ENCODE results near the gene CDCA4. TPM values are rescaled to one million over a fixed set of nuclear protein-coding genes. Genes with fewer than 3 reads are reported as not detected.

Gene CDCA4
- total and polyA plus RNA-seq, 2 experiments from 2014 or later = 13.6 to 17.1 TPM

DNA sequence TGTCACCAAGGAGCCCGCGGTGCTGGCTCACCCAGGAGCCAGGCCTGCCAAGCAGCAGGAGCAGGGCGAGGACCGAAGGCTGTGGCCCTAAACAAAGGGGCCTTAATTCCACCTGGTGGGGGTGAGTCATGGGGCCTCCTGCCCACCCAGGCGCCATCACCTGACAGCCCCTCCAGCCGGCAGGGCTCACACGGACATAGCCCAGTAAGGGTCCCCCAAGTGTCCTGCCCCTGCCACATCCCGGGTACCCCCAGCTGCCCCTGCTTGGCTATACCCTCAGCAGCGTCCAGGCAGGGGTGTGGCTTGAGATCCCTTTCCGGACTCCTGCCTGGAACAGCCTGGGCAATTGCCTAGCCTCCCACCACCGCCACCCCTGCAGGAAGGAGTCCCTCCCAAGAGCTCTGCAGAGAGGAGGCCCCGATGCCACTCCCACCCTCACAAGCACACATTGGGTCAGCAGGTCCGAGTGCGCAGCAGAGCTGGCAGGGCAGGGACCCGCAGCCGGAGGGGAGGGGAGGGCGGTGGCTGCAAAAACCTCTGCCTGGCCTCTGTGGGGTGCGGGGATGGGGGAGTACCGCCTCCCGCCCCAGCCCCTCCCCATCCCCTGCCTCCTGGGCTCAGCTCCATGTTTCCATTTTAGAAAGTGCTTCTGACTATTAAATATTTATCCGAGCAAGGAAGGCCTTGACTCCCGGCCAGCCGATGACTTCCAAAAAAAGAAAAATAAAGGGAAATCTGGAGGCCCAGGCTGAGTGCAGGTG is 47.3 kb downstream of the CDCA4 start:
- TF ChIP-seq EZH2phosphoT487 (IDR thresholded peaks at IDR 0.05; ENCODE audit: low read depth, severe bottlenecking, unreplicated experiment) (no peak), EZH2 (IDR thresholded peaks at IDR 0.05; ENCODE audit: borderline replicate concordance) (no peak)
- TF ChIP-seq, protein P1, sequence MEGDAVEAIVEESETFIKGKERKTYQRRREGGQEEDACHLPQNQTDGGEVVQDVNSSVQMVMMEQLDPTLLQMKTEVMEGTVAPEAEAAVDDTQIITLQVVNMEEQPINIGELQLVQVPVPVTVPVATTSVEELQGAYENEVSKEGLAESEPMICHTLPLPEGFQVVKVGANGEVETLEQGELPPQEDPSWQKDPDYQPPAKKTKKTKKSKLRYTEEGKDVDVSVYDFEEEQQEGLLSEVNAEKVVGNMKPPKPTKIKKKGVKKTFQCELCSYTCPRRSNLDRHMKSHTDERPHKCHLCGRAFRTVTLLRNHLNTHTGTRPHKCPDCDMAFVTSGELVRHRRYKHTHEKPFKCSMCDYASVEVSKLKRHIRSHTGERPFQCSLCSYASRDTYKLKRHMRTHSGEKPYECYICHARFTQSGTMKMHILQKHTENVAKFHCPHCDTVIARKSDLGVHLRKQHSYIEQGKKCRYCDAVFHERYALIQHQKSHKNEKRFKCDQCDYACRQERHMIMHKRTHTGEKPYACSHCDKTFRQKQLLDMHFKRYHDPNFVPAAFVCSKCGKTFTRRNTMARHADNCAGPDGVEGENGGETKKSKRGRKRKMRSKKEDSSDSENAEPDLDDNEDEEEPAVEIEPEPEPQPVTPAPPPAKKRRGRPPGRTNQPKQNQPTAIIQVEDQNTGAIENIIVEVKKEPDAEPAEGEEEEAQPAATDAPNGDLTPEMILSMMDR (IDR thresholded peaks at IDR 0.05; ENCODE audit: poor library complexity) = no peak
- WGBS (ENCODE audit: low lambda C conversion rate, missing lambda C conversion rate) = 52% methylated on average over 14 of the region's 23 CpGs
- no peaks in the 10 kb centered on the region for H3K9me3 ChIP-seq (ENCODE audit: low read depth)
- H4K20me1 ChIP-seq (ENCODE audit: insufficient read depth, poor library complexity, severe bottlenecking) = no peaks in the 10 kb centered on the region
- peak overlapping the region; percentile 87 for H3K27ac ChIP-seq
- no peaks in the 10 kb centered on the region for H3K79me2 ChIP-seq
- no peaks in the 10 kb centered on the region for H3K27me3 ChIP-seq
- H3K4me1 ChIP-seq (ENCODE audit: insufficient read depth) = peaks cover 55% of the 10 kb centered on the region
- H2AFZ ChIP-seq = no peak overlapping the region
- peak; percentile 65 for DNase-seq (ENCODE audit: low spot score)
- H3K36me3 ChIP-seq (replicated peaks; ENCODE audit: insufficient read depth, low read depth) = no peaks in the 10 kb centered on the region
- H3K4me2 ChIP-seq = peak overlapping the region; percentile 58
- H3K9me2 ChIP-seq (replicated peaks; ENCODE audit: insufficient read depth) = no peaks in the 10 kb centered on the region
- H3K4me3 ChIP-seq = no peak overlapping the region

DNA sequence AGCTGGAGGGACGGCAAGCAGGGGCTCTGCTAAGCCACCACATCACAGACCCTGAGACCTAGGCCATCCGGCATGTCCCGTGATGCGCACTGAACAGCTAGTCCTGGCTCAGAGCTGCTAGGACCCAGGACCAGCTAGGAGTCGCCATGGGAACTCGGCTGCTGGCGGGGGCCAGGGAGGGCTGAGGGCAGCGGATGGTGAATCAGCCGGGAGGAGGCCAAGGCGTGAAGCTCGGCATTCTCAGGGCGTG is 47.8 kb downstream of the CDCA4 start:
- H3K79me2 ChIP-seq = no peaks in the 10 kb centered on the region
- no peaks in the 10 kb centered on the region for H4K20me1 ChIP-seq (ENCODE audit: insufficient read depth, poor library complexity, severe bottlenecking)
- no peaks in the 10 kb centered on the region for H3K36me3 ChIP-seq (replicated peaks; ENCODE audit: insufficient read depth, low read depth)
- no peaks in the 10 kb centered on the region for H3K9me2 ChIP-seq (replicated peaks; ENCODE audit: insufficient read depth)
- H2AFZ ChIP-seq = no peak overlapping the region
- DNase-seq (ENCODE audit: low spot score) = peak; percentile 93
- H3K4me1 ChIP-seq (ENCODE audit: insufficient read depth) = peaks cover 58% of the 10 kb centered on the region
- H3K4me3 ChIP-seq = no peak overlapping the region
- 46% methylated on average over 11 of the region's 12 CpGs for WGBS (ENCODE audit: low lambda C conversion rate, missing lambda C conversion rate)
- H3K27ac ChIP-seq = peak overlapping the region; percentile 87
- TF ChIP-seq EZH2phosphoT487 (IDR thresholded peaks at IDR 0.05; ENCODE audit: low read depth, severe bottlenecking, unreplicated experiment) (no peak), EZH2 (IDR thresholded peaks at IDR 0.05; ENCODE audit: borderline replicate concordance) (no peak)
- TF ChIP-seq, protein P1 (IDR thresholded peaks at IDR 0.05; ENCODE audit: poor library complexity) = no peak
- H3K4me2 ChIP-seq = peak overlapping the region; percentile 58
- H3K9me3 ChIP-seq (ENCODE audit: low read depth) = no peaks in the 10 kb centered on the region
- H3K27me3 ChIP-seq = no peaks in the 10 kb centered on the region

DNA sequence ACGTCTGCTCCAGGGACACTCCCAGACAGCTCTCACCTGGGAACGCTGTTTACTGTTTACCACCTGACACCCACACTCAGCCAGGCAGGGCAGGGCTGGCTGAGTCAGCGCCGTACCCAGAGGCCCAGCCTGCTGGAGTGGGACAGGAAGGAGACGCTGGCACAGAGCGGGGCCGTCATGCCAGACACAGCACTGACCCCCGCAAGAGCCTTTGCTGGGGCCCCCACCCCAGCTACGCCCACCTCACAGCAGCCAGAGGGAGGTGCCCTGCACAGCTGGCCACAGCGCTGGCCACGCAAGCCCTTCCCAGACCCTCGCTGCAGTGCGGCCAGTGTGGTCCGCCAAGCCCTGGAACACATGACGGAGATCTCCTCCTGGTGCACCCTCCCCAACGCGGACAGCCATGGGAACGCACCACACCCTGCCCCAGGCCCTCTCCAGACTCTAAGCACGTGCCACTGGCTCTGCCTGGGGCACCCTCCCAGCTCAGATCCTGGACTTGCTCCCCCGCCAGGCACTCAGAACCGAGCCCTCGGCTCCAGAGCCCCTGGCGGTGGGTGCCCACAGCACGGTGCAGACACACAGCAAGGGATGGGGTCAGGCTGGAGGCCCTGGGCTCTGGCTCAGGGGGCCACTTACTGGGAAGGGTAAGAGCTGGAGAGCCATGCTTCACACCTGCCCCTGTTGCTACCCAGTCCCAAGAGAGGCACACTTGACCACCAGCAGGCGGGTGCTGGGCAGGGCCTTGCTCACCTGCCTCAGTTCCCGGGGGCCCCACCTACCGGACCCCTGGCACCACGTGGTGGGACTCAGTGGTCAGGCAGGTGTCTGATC is 48.4 kb downstream of the CDCA4 start:
- Histone ChIP-seq H4K20me1 (ENCODE audit: insufficient read depth, poor library complexity, severe bottlenecking) (no peaks in the 10 kb centered on the region), H3K9me3 (ENCODE audit: low read depth) (no peaks in the 10 kb centered on the region), H2AFZ (no peak overlapping the region), H3K79me2 (no peaks in the 10 kb centered on the region), H3K4me1 (ENCODE audit: insufficient read depth) (peaks cover 60% of the 10 kb centered on the region), H3K4me3 (no peak overlapping the region), H3K9me2 (replicated peaks; ENCODE audit: insufficient read depth) (no peaks in the 10 kb centered on the region), H3K27ac (peak overlapping the region; percentile 87), H3K4me2 (peak overlapping the region; percentile 58), H3K27me3 (no peaks in the 10 kb centered on the region), H3K36me3 (replicated peaks; ENCODE audit: insufficient read depth, low read depth) (no peaks in the 10 kb centered on the region)
- DNase-seq (ENCODE audit: low spot score) = peak; percentile 85
- WGBS (ENCODE audit: low lambda C conversion rate, missing lambda C conversion rate) = 73% methylated on average over 28 of the region's 28 CpGs
- no peak for TF ChIP-seq EZH2phosphoT487 (IDR thresholded peaks at IDR 0.05; ENCODE audit: low read depth, severe bottlenecking, unreplicated experiment)

Measured in hepatocyte (in vitro differentiated cells).